Smooth muscle cell (in vitro differentiated cells): ENCODE measurements around the gene KIF18B. TPM values are rescaled to one million over a fixed set of nuclear protein-coding genes. Genes with fewer than 3 reads are reported as not detected.

Experiments used
- DNase-seq: peaks from one replicate; lab custom pipeline; 2025; ENCODE audit not compliant: unreplicated experiment; lab: John Stamatoyannopoulos, UW
- H2AFZ ChIP-seq: fragments of 200-600 bp; sonication (generic); 2 replicates; pipeline ENCODE4 v1.6.0; 2016; ENCODE audit warnings: antibody characterized with exemption, low read depth, mild to moderate bottlenecking
- H3F3A ChIP-seq: fragments of 200-600 bp; sonication (generic); 2 replicates; pipeline ENCODE4 v1.6.0; 2017; ENCODE audit warnings: antibody characterized with exemption, low read depth
- H3K27ac ChIP-seq: fragments of 200-600 bp; sonication (generic); 2 replicates; pipeline ENCODE4 v1.5.1; 2016; ENCODE audit warnings: low read depth, mild to moderate bottlenecking
- H3K27me3 ChIP-seq: fragments of 200-600 bp; sonication (generic); 2 replicates; pipeline ENCODE4 v1.6.1; 2016; ENCODE audit warnings: low read depth, mild to moderate bottlenecking
- H3K36me3 ChIP-seq: fragments of 200-600 bp; sonication (generic); 2 replicates; pipeline ENCODE4 v1.5.1; 2016; ENCODE audit warnings: low read depth
- H3K4me1 ChIP-seq: fragments of 200-600 bp; sonication (generic); 2 replicates; pipeline ENCODE4 v1.5.1; 2016; ENCODE audit warnings: low read depth
- H3K4me2 ChIP-seq: fragments of 200-600 bp; sonication (generic); 2 replicates; pipeline ENCODE4 v1.6.0; 2016; ENCODE audit warnings: mild to moderate bottlenecking
- H3K4me3 ChIP-seq: fragments of 200-600 bp; sonication (generic); 2 replicates; pipeline ENCODE4 v1.5.1; 2016; ENCODE audit warnings: mild to moderate bottlenecking
- H3K79me2 ChIP-seq: fragments of 200-600 bp; sonication (generic); 2 replicates; pipeline ENCODE4 v1.6.0; 2016; ENCODE audit warnings: low read depth, mild to moderate bottlenecking
- H3K9ac ChIP-seq: fragments of 200-600 bp; sonication (generic); 2 replicates; pipeline ENCODE4 v1.6.0; 2016; ENCODE audit warnings: low read depth
- H3K9me3 ChIP-seq: fragments of 200-600 bp; sonication (generic); replicated peaks from 2 replicates; pipeline ENCODE4 v1.5.1; 2016; ENCODE audit warnings: low read depth
- H4K20me1 ChIP-seq: fragments of 200-600 bp; sonication (generic); 2 replicates; pipeline ENCODE4 v1.6.0; 2016; ENCODE audit warnings: low read depth
- WGBS: methylation state at CpG from one replicate; pipeline ENCODE4 v1.1.7; 2016; ENCODE audit warnings: low lambda C conversion rate; 5-methylcytosine and 5-hydroxymethylcytosine counted together
- polyA plus RNA-seq: library from polyadenylated mRNA; unstranded; fragments of >200 nt; fragmentation: Nextera tagmentation; extraction: Ambion mirVana; gene quantifications from 2 replicates; pipeline ENCODE4 v1.2.1, GENCODE V29; 2016
- total RNA-seq: library from RNA; depleted of rRNA; stranded (reverse); fragments of >200 nt; gene quantifications from 2 replicates; pipeline ENCODE4 v1.2.3, GENCODE V29; 2014
- TF ChIP-seq, protein P1 (sequence below): fragments of 200-600 bp; sonication (generic); IDR thresholded peaks from 2 replicates; pipeline ENCODE4 v1.5.1; 2017; ENCODE audit warnings: borderline replicate concordance, mild to moderate bottlenecking, antibody characterized with exemption; ENCODE audit not compliant: insufficient read depth, poor library complexity, severe bottlenecking

Gene KIF18B
- total and polyA plus RNA-seq, 2 experiments from 2014 or later = 2.7 to 3.4 TPM

DNA sequence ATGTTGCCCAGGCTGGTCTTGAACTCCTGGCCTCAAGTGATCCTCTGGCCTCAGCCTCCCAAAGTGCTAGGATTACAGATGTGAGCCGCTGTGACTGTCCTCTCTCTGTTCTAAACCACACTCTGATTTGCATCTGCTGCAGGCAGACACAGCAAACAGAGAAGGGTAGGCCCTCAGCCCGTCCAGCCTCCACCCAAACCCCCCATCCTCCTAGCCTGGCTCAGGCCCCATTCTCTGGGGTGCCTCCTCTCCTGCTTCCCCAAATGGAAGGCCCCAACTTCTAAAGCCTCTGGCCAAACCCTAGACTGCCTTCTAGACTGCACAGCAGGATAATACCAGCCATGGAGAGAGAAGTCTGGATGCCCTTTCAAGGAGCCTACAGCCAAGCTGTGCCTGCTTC lies 28.2 kb downstream of the KIF18B start:
- H3K27ac ChIP-seq = no peak overlapping the region
- 71% methylated on average over 2 of the region's 2 CpGs for WGBS

GRCh38 chr17:44918006-44918405 lies 29.6 kb downstream of the KIF18B start:
- 84% methylated on average over 2 of the region's 2 CpGs for WGBS
- no peak for DNase-seq
- Histone ChIP-seq H3K4me2 (no peak overlapping the region), H3K27ac (no peak overlapping the region), H4K20me1 (no peaks in the 10 kb centered on the region), H3K4me1 (peaks cover 4% of the 10 kb centered on the region), H3K9me3 (no peaks in the 10 kb centered on the region), H3K36me3 (no peaks in the 10 kb centered on the region), H3K27me3 (peaks cover 5% of the 10 kb centered on the region), H3K9ac (no peak overlapping the region), H3K4me3 (no peak overlapping the region), H2AFZ (no peak overlapping the region), H3K79me2 (no peaks in the 10 kb centered on the region), H3F3A (no peaks in the 10 kb centered on the region)
- TF ChIP-seq, protein P1, sequence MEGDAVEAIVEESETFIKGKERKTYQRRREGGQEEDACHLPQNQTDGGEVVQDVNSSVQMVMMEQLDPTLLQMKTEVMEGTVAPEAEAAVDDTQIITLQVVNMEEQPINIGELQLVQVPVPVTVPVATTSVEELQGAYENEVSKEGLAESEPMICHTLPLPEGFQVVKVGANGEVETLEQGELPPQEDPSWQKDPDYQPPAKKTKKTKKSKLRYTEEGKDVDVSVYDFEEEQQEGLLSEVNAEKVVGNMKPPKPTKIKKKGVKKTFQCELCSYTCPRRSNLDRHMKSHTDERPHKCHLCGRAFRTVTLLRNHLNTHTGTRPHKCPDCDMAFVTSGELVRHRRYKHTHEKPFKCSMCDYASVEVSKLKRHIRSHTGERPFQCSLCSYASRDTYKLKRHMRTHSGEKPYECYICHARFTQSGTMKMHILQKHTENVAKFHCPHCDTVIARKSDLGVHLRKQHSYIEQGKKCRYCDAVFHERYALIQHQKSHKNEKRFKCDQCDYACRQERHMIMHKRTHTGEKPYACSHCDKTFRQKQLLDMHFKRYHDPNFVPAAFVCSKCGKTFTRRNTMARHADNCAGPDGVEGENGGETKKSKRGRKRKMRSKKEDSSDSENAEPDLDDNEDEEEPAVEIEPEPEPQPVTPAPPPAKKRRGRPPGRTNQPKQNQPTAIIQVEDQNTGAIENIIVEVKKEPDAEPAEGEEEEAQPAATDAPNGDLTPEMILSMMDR = no peak

More for the DNA sequence above, 28.2 kb downstream of the KIF18B start:
- Histone ChIP-seq H3K27me3 (peaks cover 2% of the 10 kb centered on the region), H3K79me2 (no peaks in the 10 kb centered on the region), H4K20me1 (no peaks in the 10 kb centered on the region), H3K36me3 (no peaks in the 10 kb centered on the region), H3K9ac (no peak overlapping the region), H3F3A (no peaks in the 10 kb centered on the region), H3K9me3 (no peaks in the 10 kb centered on the region), H2AFZ (no peak overlapping the region), H3K4me3 (no peak overlapping the region), H3K4me1 (peaks cover 4% of the 10 kb centered on the region), H3K4me2 (no peak overlapping the region)
- no peak for DNase-seq
- TF ChIP-seq, protein P1 = no peak

GRCh38 chr17:44917456-44917855 lies 30.1 kb downstream of the KIF18B start:
- Histone ChIP-seq H4K20me1 (no peaks in the 10 kb centered on the region), H3K4me2 (no peak overlapping the region), H3K27ac (no peak overlapping the region), H3K9me3 (no peaks in the 10 kb centered on the region), H3K27me3 (peaks cover 10% of the 10 kb centered on the region), H3K36me3 (no peaks in the 10 kb centered on the region), H3K4me1 (peaks cover 4% of the 10 kb centered on the region), H3K9ac (no peak overlapping the region), H2AFZ (no peak overlapping the region), H3F3A (no peaks in the 10 kb centered on the region), H3K4me3 (no peak overlapping the region), H3K79me2 (no peaks in the 10 kb centered on the region)
- WGBS = 96% methylated on average over 6 of the region's 6 CpGs
- no peak for DNase-seq
- TF ChIP-seq, protein P1 = no peak

GRCh38 chr17:44916781-44917241 lies 30.8 kb downstream of the KIF18B start:
- Histone ChIP-seq H3K36me3 (no peaks in the 10 kb centered on the region), H4K20me1 (no peaks in the 10 kb centered on the region), H3K27ac (no peak overlapping the region), H3K9me3 (no peaks in the 10 kb centered on the region), H3K4me2 (no peak overlapping the region), H3F3A (no peaks in the 10 kb centered on the region), H3K4me3 (no peak overlapping the region), H3K9ac (no peak overlapping the region), H3K27me3 (peaks cover 10% of the 10 kb centered on the region), H2AFZ (no peak overlapping the region), H3K4me1 (peaks cover 4% of the 10 kb centered on the region), H3K79me2 (no peaks in the 10 kb centered on the region)
- DNase-seq = no peak
- TF ChIP-seq, protein P1 = no peak
- 94% methylated on average over 10 of the region's 10 CpGs for WGBS
